HL-60 (cell line): ENCODE data around the gene RERG.

Source experiments
- POLR2AphosphoS5 ChIP-seq: IDR thresholded peaks from 2 replicates; pipeline ENCODE4 v1.6.1; 2012; ENCODE audit warnings: low read depth
- TF ChIP-seq, protein P1 (sequence below): IDR thresholded peaks from one replicate; pipeline ENCODE4 v1.5.1; 2011; ENCODE audit warnings: low read length, control low read depth, inconsistent platforms; ENCODE audit not compliant: insufficient read depth

GRCh38 chr12:15244926-15245325, 23.7 kb upstream of the RERG start:
- TF ChIP-seq, protein P1, sequence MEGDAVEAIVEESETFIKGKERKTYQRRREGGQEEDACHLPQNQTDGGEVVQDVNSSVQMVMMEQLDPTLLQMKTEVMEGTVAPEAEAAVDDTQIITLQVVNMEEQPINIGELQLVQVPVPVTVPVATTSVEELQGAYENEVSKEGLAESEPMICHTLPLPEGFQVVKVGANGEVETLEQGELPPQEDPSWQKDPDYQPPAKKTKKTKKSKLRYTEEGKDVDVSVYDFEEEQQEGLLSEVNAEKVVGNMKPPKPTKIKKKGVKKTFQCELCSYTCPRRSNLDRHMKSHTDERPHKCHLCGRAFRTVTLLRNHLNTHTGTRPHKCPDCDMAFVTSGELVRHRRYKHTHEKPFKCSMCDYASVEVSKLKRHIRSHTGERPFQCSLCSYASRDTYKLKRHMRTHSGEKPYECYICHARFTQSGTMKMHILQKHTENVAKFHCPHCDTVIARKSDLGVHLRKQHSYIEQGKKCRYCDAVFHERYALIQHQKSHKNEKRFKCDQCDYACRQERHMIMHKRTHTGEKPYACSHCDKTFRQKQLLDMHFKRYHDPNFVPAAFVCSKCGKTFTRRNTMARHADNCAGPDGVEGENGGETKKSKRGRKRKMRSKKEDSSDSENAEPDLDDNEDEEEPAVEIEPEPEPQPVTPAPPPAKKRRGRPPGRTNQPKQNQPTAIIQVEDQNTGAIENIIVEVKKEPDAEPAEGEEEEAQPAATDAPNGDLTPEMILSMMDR, result no peak
- TF ChIP-seq POLR2AphosphoS5, result no peak
